OCI-LY7 (cell line): ENCODE measurements around the gene PGAP1. TPM values are rescaled to one million over a fixed set of nuclear protein-coding genes. Genes with fewer than 3 reads are reported as not detected.

ENCODE experiments used
- BruUV-seq: library from RNA; stranded (reverse); fragments of 400-500 nt; replicated peaks from 2 replicates; lab custom pipeline; 2021; lab: Mats Ljungman, UMichigan
- CTCF ChIA-PET: fragments of 300-600 bp; sonication (Branson Sonifier 250); formaldehyde crosslinking; loops from one replicate; lab custom pipeline; 2022; ENCODE audit warnings: antibody characterized with exemption; ENCODE audit not compliant: unreplicated experiment; lab: Charles Lee
- POLR2A ChIA-PET: fragments of 300-600 bp; sonication (Branson Sonifier 250); formaldehyde crosslinking; loops from one replicate; lab custom pipeline; 2022; ENCODE audit warnings: antibody characterized with exemption; lab: Charles Lee
- DNase-seq: peaks from one replicate; pipeline ENCODE4 v3.0.0-alpha.2; 2015; ENCODE audit warnings: low spot score
- H2AFZ ChIP-seq: fragments of 200-600 bp; sonication (generic), shearing (Covaris generic); 2 replicates; pipeline ENCODE4 v1.6.1; 2014; ENCODE audit warnings: mild to moderate bottlenecking, antibody characterized with exemption, low read length, moderate library complexity
- H3K27ac ChIP-seq: fragments of 200-600 bp; sonication (generic); 2 replicates; pipeline ENCODE4 v1.5.1; 2014; ENCODE audit warnings: mixed run types, low read depth, mild to moderate bottlenecking, moderate library complexity, low read length, inconsistent platforms; ENCODE audit not compliant: poor library complexity, severe bottlenecking
- H3K36me3 ChIP-seq: fragments of 200-600 bp; sonication (generic); 2 replicates; pipeline ENCODE4 v1.6.1; 2014; ENCODE audit warnings: mild to moderate bottlenecking, antibody characterized with exemption, low read length, moderate library complexity, mixed read lengths; ENCODE audit not compliant: insufficient read depth
- H3K4me1 ChIP-seq: fragments of 200-600 bp; sonication (generic); 2 replicates; pipeline ENCODE4 v1.5.1; 2014; ENCODE audit warnings: mild to moderate bottlenecking, low read length; ENCODE audit not compliant: insufficient read depth, poor library complexity, severe bottlenecking
- H3K4me2 ChIP-seq: fragments of 200-600 bp; sonication (generic); 2 replicates; pipeline ENCODE4 v1.6.1; 2014; ENCODE audit warnings: mild to moderate bottlenecking, low read length
- H3K4me3 ChIP-seq: fragments of 200-600 bp; sonication (generic); 2 replicates; pipeline ENCODE4 v1.5.1; 2014; ENCODE audit warnings: mild to moderate bottlenecking, low read depth, low read length; ENCODE audit not compliant: poor library complexity, severe bottlenecking
- H3K79me2 ChIP-seq: fragments of 200-600 bp; sonication (generic); 2 replicates; pipeline ENCODE4 v1.6.1; 2016; ENCODE audit warnings: low read depth, mild to moderate bottlenecking, low read length, moderate library complexity, mixed read lengths; ENCODE audit not compliant: insufficient read depth
- H3K9me2 ChIP-seq: fragments of 200-600 bp; sonication (generic); 2 replicates; pipeline ENCODE4 v1.6.1; 2016; ENCODE audit warnings: mild to moderate bottlenecking, low read length, mixed read lengths; ENCODE audit not compliant: insufficient read depth
- H3K9me3 ChIP-seq: fragments of 200-600 bp; sonication (generic); 2 replicates; pipeline ENCODE4 v1.6.1; 2014; ENCODE audit warnings: mild to moderate bottlenecking, mixed run types, low read length, mixed read lengths
- H4K20me1 ChIP-seq: fragments of 200-600 bp; sonication (generic); 2 replicates; pipeline ENCODE4 v1.6.1; 2014; ENCODE audit warnings: mild to moderate bottlenecking, antibody characterized with exemption, low read length, moderate library complexity, mixed read lengths; ENCODE audit not compliant: insufficient read depth
- EZH2phosphoT487 ChIP-seq: fragments of 200-600 bp; sonication (generic); IDR thresholded peaks from 2 replicates; pipeline ENCODE4 v1.6.1; 2018; ENCODE audit warnings: low read depth, borderline replicate concordance, mild to moderate bottlenecking, mixed run types, antibody characterized with exemption, low read length, moderate library complexity, mixed read lengths
- intact Hi-C: fragments of 100-400 bp; cut with micrococcal nuclease; formaldehyde crosslinking; loops from one replicate; pipeline ENCODE4 v1.10.0; 2022; ENCODE audit not compliant: unreplicated experiment
- total RNA-seq, 2 experiments: library from RNA; depleted of rRNA in 1 of 2; stranded (reverse); fragments of >200 nt in 1 of 2; shearing (Covaris generic) in 1 of 2; gene quantifications; 2 replicates each; pipeline ENCODE4 v1.2.3, GENCODE V29; 2014 to 2022
- TF ChIP-seq, protein P1 (sequence below): fragments of 200-600 bp; sonication (generic); conservative IDR thresholded peaks from 2 replicates; pipeline ENCODE4 v1.5.1; 2014; ENCODE audit warnings: mild to moderate bottlenecking, antibody characterized with exemption, low read length, moderate library complexity, mixed read lengths

Gene PGAP1
- total RNA-seq, 2 experiments from 2014 or later = 0.54 to 1.9 TPM

DNA sequence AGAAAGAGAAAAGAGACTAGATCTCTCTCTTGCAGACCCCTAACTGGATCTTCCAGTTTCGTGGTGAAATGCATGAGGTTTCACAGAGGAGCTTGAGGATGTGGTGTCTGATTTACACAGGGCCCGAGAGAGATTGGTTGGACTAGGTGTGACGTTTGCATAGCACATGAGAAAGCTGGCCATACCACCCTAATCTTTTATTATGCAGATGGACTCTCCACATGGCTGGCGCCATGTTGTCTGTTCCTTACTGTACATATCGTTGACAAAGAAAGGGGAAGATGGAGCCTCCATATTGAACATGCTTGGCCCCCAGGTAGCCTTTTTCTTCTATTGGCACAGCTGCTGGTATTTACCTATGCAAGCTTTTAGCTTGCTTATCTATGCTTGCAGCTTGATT is 27.5 kb upstream of the PGAP1 start:
- ChIA-PET POLR2A (interaction anchor here (0.5 to 1.4 kb wide), 5 partner anchors 10 to 841 kb away, joined by 3 to 5 read pairs (median 3); no protein-coding TSS in a partner anchor), CTCF (no interaction called here)
- no peaks in the 10 kb centered on the region for H3K36me3 ChIP-seq
- H3K79me2 ChIP-seq = no peaks in the 10 kb centered on the region
- intact Hi-C loops = no loop called here
- TF ChIP-seq, protein P1, sequence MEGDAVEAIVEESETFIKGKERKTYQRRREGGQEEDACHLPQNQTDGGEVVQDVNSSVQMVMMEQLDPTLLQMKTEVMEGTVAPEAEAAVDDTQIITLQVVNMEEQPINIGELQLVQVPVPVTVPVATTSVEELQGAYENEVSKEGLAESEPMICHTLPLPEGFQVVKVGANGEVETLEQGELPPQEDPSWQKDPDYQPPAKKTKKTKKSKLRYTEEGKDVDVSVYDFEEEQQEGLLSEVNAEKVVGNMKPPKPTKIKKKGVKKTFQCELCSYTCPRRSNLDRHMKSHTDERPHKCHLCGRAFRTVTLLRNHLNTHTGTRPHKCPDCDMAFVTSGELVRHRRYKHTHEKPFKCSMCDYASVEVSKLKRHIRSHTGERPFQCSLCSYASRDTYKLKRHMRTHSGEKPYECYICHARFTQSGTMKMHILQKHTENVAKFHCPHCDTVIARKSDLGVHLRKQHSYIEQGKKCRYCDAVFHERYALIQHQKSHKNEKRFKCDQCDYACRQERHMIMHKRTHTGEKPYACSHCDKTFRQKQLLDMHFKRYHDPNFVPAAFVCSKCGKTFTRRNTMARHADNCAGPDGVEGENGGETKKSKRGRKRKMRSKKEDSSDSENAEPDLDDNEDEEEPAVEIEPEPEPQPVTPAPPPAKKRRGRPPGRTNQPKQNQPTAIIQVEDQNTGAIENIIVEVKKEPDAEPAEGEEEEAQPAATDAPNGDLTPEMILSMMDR = no peak
- TF ChIP-seq EZH2phosphoT487 = no peak
- H4K20me1 ChIP-seq = no peaks in the 10 kb centered on the region
- H3K9me2 ChIP-seq = no peaks in the 10 kb centered on the region
- no TSS peak for BruUV-seq
- no peak overlapping the region for H3K4me2 ChIP-seq
- no peak overlapping the region for H2AFZ ChIP-seq
- no peak for DNase-seq
- no peaks in the 10 kb centered on the region for H3K9me3 ChIP-seq
- no peak overlapping the region for H3K4me3 ChIP-seq
- H3K27ac ChIP-seq = no peak overlapping the region
- H3K4me1 ChIP-seq = no peaks in the 10 kb centered on the region

DNA sequence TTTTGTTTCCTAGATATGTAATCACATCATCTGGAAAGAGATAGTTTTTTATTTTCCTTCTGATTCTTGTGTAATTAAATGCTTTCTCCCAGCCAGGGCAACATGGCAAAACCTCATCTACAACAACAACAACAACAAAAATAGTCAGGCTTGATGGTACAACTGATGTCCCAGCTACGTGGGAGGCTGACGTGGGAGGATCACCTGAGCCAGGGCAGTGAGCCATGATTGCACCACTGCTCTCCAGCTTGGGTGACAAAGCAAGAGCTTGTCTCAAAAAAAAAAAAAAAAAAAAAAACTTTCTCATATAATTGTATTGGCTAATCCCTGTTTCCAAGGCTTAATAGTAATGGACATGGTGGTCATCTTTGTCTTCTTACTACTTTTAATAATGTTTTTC is 26.4 kb upstream of the PGAP1 start:
- Histone ChIP-seq H3K9me3 (no peaks in the 10 kb centered on the region), H2AFZ (no peak overlapping the region), H4K20me1 (no peaks in the 10 kb centered on the region), H3K36me3 (no peaks in the 10 kb centered on the region), H3K4me1 (no peaks in the 10 kb centered on the region), H3K4me2 (no peak overlapping the region), H3K27ac (no peak overlapping the region), H3K4me3 (no peak overlapping the region), H3K9me2 (no peaks in the 10 kb centered on the region), H3K79me2 (no peaks in the 10 kb centered on the region)
- no peak for DNase-seq
- BruUV-seq = no TSS peak
- ChIA-PET CTCF (interaction anchor here (0.5 kb wide), 1 partner anchor 25 kb away, joined by 3 read pairs; no protein-coding TSS in a partner anchor), POLR2A (interaction anchor here (1.4 kb wide), 2 partner anchors 9 to 640 kb away, joined by 3 to 5 read pairs; no protein-coding TSS in a partner anchor)
- TF ChIP-seq, protein P1 = no peak
- no peak for TF ChIP-seq EZH2phosphoT487
- intact Hi-C loops = no loop called here

DNA sequence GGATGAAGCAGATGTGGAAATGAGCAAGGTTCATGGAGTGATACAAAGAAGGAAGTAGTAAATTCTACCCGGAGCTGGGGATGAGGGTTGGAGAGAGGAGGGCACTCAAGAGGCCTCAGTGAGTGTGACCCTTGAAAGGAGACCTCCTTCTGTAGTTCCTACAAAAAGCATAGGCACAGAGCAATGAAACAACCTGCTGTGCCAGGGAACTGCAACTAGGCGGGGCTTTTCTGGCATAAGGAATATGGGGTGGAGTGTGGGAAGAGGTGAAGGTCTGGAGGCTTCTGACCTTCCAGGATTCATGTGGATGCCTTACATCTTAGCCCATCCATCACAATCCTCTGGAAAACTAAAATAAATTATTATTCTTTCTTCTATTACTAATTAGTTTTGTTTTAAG is 25.5 kb upstream of the PGAP1 start:
- BruUV-seq = no TSS peak
- no peaks in the 10 kb centered on the region for H3K9me3 ChIP-seq
- H3K9me2 ChIP-seq = no peaks in the 10 kb centered on the region
- ChIA-PET CTCF (no interaction called here), POLR2A (interaction anchor here (0.6 kb wide), 1 partner anchor 1571 kb away, joined by 3 read pairs; no protein-coding TSS in a partner anchor)
- H2AFZ ChIP-seq = no peak overlapping the region
- H3K4me1 ChIP-seq = no peaks in the 10 kb centered on the region
- H3K4me2 ChIP-seq = no peak overlapping the region
- DNase-seq = no peak
- no peaks in the 10 kb centered on the region for H4K20me1 ChIP-seq
- TF ChIP-seq, protein P1 = no peak
- no peak for TF ChIP-seq EZH2phosphoT487
- no peak overlapping the region for H3K27ac ChIP-seq
- H3K79me2 ChIP-seq = no peaks in the 10 kb centered on the region
- no peak overlapping the region for H3K4me3 ChIP-seq
- intact Hi-C loops = no loop called here
- H3K36me3 ChIP-seq = no peaks in the 10 kb centered on the region
